ENCODE data around the gene HS3ST3A1.

- TF ChIP-seq CTCF (IDR thresholded peaks at IDR 0.05; ENCODE audit: low read length) (no peak), EZH2 (IDR thresholded peaks at IDR 0.05; ENCODE audit: borderline replicate concordance, low read length) (no peak)
These were observed 5.3 kb downstream of the HS3ST3A1 start for GRCh38 chr17:13596241-13596923.
